IPS-20b (cell line): ENCODE results near the gene HNRNPA0.

Source experiments
- H3K27ac ChIP-seq: one replicate; pipeline ENCODE4 v1.5.1; 2013; ENCODE audit warnings: low read length
- H3K27me3 ChIP-seq: 2 replicates; pipeline ENCODE4 v1.6.1; 2013; ENCODE audit warnings: mild to moderate bottlenecking, low read length, inconsistent platforms; ENCODE audit not compliant: insufficient read depth
- H3K36me3 ChIP-seq: 2 replicates; pipeline ENCODE4 v1.6.1; 2013; ENCODE audit warnings: low read depth, mild to moderate bottlenecking, inconsistent platforms, low read length, moderate library complexity; ENCODE audit not compliant: insufficient read depth
- H3K4me1 ChIP-seq: 2 replicates; pipeline ENCODE4 v1.6.1; 2013; ENCODE audit warnings: mild to moderate bottlenecking, control low read depth, inconsistent platforms, low read length, moderate library complexity; ENCODE audit not compliant: insufficient read depth
- H3K4me3 ChIP-seq: 2 replicates; pipeline ENCODE4 v1.5.1; 2013; ENCODE audit warnings: mild to moderate bottlenecking, low read length, inconsistent platforms
- H3K9ac ChIP-seq: 2 replicates; pipeline ENCODE4 v1.6.1; 2013; ENCODE audit warnings: low read depth, mild to moderate bottlenecking, inconsistent platforms, low read length, moderate library complexity
- H3K9me3 ChIP-seq: 2 replicates; pipeline ENCODE4 v1.6.1; 2013; ENCODE audit warnings: mild to moderate bottlenecking, low read depth, low read length, inconsistent platforms; ENCODE audit not compliant: insufficient read depth

HNRNPA0 gene

DNA sequence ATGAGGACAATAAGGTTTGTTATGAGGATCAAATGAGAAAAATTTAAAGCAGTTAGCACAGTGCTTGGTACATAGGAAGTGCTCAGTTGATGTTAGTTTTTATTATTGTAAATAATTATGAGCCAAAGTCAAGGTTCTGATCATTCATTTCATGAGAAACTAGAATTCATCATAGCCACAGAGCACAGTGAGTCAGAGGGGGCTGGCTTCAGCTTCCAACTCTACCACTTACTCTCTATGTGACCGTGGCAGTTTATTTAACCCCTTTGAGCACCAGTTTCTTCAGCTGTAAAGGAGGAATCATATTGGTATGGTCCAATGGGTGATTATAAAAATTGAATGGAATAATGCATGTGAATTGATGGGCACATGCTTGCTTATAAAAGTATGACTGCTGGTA lies 57.7 kb downstream of the HNRNPA0 start:
- Histone ChIP-seq H3K27me3 (no peaks in the 10 kb centered on the region), H3K27ac (no peak overlapping the region), H3K36me3 (peaks cover 11% of the 10 kb centered on the region; the same call in 1 of the 2 replicates), H3K9me3 (no peaks in the 10 kb centered on the region), H3K4me3 (no peak overlapping the region), H3K9ac (no peak overlapping the region), H3K4me1 (no peaks in the 10 kb centered on the region)

DNA sequence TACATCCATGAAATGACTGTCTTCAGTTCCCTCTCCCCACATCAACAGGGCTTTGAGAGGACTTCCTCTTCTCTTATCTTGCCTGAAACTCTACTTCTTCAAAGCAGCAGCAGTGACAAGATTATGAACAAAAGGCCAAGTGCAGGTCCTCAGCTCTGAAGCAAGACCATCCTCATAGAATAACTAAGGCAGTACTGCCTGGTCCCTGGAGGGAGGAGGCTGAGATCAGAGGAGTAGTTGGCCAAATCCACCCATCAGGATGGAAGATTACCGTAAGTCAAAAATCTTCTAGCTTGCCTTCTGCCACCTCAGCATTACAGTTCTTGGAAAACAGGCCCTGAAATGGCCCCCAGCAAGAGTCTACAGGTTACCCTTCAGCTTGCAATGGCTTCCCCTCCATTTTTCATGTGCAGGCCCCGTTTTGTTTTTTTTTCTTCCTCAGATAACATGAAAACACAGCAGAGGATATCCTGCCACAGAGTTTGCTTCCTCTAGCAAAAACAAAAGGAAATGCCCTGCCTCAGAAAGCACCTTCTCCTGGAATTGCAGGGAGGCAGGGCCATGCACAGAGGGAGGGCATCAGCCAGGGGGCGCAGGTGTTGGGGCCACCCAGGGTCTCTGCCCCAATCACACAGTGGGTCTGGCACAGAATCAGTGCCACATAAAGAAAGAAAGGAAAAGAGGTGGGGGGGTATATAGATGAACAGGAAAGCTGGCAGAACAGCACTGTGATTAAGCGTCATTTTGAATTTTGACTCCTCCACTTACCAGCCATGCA lies 58.3 kb downstream of the HNRNPA0 start:
- Histone ChIP-seq H3K9me3 (no peaks in the 10 kb centered on the region), H3K36me3 (peaks cover 14% of the 10 kb centered on the region), H3K9ac (no peak overlapping the region), H3K4me3 (no peak overlapping the region), H3K27ac (no peak overlapping the region), H3K27me3 (no peaks in the 10 kb centered on the region), H3K4me1 (no peaks in the 10 kb centered on the region)
